Subcutaneous adipose tissue (tissue), 4 donors: ENCODE results near the gene TERT. TPM values are rescaled to one million over a fixed set of nuclear protein-coding genes. Genes with fewer than 3 reads are reported as not detected.

ENCODE experiments used
- total RNA-seq, 4 donors: library from RNA; depleted of rRNA; stranded (reverse); fragments of >200 nt; gene quantifications; one replicate each; pipeline ENCODE4 v1.1.0, GENCODE V29; 2016
- TF ChIP-seq, protein P1 (sequence below): fragments of 450-650 bp; IDR thresholded peaks from one replicate; pipeline ENCODE4 v1.5.1; 2016; ENCODE audit warnings: low read depth, mild to moderate bottlenecking, control low read depth, antibody characterized with exemption, moderate library complexity

TERT gene
- total RNA-seq: not detected

DNA sequence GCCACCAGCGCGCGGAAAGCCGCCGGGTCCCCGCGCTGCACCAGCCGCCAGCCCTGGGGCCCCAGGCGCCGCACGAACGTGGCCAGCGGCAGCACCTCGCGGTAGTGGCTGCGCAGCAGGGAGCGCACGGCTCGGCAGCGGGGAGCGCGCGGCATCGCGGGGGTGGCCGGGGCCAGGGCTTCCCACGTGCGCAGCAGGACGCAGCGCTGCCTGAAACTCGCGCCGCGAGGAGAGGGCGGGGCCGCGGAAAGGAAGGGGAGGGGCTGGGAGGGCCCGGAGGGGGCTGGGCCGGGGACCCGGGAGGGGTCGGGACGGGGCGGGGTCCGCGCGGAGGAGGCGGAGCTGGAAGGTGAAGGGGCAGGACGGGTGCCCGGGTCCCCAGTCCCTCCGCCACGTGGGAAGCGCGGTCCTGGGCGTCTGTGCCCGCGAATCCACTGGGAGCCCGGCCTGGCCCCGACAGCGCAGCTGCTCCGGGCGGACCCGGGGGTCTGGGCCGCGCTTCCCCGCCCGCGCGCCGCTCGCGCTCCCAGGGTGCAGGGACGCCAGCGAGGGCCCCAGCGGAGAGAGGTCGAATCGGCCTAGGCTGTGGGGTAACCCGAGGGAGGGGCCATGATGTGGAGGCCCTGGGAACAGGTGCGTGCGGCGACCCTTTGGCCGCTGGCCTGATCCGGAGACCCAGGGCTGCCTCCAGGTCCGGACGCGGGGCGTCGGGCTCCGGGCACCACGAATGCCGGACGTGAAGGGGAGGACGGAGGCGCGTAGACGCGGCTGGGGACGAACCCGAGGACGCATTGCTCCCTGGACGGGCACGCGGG, at the start of gene TERT:
TSS of gene TERT (minus strand) at position 234 of the 815 bp plus-strand sequence. CDS start at position 155, 79 bp downstream.
- TF ChIP-seq, protein P1, sequence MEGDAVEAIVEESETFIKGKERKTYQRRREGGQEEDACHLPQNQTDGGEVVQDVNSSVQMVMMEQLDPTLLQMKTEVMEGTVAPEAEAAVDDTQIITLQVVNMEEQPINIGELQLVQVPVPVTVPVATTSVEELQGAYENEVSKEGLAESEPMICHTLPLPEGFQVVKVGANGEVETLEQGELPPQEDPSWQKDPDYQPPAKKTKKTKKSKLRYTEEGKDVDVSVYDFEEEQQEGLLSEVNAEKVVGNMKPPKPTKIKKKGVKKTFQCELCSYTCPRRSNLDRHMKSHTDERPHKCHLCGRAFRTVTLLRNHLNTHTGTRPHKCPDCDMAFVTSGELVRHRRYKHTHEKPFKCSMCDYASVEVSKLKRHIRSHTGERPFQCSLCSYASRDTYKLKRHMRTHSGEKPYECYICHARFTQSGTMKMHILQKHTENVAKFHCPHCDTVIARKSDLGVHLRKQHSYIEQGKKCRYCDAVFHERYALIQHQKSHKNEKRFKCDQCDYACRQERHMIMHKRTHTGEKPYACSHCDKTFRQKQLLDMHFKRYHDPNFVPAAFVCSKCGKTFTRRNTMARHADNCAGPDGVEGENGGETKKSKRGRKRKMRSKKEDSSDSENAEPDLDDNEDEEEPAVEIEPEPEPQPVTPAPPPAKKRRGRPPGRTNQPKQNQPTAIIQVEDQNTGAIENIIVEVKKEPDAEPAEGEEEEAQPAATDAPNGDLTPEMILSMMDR: no peak

DNA sequence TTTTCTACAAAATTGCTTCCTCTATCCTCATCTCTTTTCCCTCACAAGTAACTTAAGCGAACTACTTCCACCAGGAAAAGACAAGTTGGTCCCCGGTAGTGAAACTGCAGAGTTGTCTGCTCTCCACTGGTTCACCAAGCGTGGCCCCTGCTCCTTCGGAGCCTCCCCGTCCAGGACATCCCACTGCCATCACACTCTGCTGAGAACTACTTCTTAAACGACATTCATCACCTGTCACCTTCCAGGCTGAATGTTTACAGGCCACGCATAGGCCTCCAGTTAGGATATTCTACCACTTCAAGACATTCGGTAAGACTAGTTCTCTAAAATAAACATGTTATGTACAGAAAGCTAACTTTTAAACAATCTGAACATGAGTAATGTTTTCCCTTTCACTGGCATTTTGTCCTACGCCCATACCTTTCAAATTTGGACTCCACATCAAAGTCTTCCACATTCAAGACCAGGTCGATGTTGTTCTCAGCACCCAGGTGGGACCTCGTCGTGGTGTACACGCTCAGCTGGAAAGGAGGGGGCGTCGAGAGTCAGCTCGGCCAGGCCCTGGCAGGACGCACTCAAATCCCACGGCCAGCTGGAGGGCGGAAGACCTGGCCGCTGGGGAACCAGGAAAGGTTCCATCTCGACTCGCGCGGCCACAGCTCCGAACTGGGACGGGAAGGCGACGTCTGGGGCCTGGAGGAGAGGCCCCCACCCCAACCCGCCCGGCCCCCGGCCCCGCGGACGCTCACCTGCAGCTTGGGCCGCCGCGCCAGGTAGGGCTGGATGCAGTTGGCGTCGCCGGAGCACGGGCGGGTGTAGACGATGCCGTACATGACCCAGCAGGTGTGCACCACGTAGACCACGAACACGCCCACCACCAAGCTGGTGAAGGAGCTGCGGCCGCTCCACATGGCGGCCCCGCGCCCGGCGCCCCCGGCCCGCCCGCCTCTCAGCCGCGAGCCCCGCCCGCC, 49.3 kb upstream of the TERT start:
- TF ChIP-seq, protein P1: no peak

- TF ChIP-seq, protein P1: no peak
Measured at GRCh38 chr5:1343315-1343751, 48.5 kb upstream of the TERT start.

DNA sequence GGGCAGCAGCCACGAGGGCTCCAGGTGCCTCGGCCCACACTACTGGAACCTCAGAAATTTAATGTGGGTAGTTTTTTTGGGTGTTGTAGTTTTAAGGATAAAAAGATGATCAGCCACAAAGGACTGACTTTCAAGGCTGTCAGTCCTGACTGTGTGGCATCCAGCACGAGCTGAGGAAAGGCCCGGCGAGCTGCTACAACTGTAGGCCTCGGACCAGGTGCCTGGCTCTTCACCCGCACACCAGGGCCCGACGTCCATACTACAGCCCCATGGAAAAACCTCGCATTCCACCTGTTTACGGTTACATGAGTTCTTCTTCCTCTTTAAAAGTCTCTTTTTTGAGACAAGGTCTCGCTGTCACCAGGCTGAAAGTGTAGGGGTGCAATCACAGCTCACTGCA, 47.4 kb upstream of the TERT start:
- TF ChIP-seq, protein P1: no peak

- TF ChIP-seq, protein P1: no peak
Measured at GRCh38 chr5:1341863-1342262, 47.0 kb upstream of the TERT start.

DNA sequence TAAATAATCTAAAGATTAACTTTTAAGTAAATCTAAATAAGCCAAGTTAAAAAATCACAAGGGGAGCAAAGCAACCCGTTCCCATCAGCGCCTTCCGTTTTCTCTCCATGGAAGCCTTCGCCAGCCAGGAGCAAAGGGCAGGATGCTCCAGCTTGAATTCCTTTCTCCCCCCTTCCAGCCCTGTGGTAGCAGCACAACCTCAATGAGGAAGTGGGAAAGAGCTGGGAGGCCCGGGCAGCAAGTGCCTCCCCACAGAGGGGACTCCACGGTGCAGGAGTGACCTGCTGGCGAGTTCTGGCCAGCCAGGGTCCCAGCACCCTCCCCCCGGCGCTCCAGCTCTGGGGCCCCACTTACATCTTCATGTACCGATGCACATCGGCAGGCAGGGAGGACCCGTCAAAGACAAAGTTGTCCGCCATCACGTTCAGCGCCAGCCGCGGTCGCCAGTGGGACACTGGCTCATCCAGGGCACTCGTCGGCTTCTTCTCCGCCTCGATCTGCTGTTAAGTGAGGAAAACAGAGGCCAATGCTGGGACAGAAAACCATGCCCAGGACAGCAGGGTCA, 43.7 kb upstream of the TERT start:
- TF ChIP-seq, protein P1: no peak

- TF ChIP-seq, protein P1: no peak
Measured at GRCh38 chr5:1338196-1338490, 43.3 kb upstream of the TERT start.
